GM12875 (cell line): ENCODE measurements around the gene HOXC12.

ENCODE experiments used
- H3K4me3 ChIP-seq: one replicate; pipeline ENCODE4 v1.5.1; 2011; ENCODE audit warnings: low read depth, low read length, control low read depth
- TF ChIP-seq, protein P1 (sequence below): IDR thresholded peaks from 2 replicates; pipeline ENCODE4 v1.5.1; 2011; ENCODE audit warnings: low read depth, mild to moderate bottlenecking, control low read depth, inconsistent platforms, low read length, moderate library complexity, borderline replicate concordance; ENCODE audit not compliant: insufficient read depth

HOXC12 gene

DNA sequence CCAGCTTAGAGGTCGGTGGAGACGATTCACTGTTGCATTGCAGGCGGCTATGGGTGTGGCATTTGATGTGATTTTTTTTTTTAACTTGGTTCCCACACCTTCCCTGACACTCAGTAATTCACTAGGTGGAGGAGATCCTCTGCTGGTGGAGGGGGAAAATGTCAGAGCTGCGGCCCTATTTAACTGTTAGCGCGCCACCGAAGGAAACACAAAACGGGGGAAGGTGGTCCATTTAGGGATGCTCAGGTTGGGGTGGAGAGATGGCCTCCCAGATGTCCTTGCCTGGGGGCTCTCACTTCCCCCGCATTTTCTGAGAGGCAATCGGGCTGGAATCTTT lies 4.3 kb upstream of the HOXC12 start:
- H3K4me3 ChIP-seq, result no peak overlapping the region
- TF ChIP-seq, protein P1, sequence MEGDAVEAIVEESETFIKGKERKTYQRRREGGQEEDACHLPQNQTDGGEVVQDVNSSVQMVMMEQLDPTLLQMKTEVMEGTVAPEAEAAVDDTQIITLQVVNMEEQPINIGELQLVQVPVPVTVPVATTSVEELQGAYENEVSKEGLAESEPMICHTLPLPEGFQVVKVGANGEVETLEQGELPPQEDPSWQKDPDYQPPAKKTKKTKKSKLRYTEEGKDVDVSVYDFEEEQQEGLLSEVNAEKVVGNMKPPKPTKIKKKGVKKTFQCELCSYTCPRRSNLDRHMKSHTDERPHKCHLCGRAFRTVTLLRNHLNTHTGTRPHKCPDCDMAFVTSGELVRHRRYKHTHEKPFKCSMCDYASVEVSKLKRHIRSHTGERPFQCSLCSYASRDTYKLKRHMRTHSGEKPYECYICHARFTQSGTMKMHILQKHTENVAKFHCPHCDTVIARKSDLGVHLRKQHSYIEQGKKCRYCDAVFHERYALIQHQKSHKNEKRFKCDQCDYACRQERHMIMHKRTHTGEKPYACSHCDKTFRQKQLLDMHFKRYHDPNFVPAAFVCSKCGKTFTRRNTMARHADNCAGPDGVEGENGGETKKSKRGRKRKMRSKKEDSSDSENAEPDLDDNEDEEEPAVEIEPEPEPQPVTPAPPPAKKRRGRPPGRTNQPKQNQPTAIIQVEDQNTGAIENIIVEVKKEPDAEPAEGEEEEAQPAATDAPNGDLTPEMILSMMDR, result no peak

DNA sequence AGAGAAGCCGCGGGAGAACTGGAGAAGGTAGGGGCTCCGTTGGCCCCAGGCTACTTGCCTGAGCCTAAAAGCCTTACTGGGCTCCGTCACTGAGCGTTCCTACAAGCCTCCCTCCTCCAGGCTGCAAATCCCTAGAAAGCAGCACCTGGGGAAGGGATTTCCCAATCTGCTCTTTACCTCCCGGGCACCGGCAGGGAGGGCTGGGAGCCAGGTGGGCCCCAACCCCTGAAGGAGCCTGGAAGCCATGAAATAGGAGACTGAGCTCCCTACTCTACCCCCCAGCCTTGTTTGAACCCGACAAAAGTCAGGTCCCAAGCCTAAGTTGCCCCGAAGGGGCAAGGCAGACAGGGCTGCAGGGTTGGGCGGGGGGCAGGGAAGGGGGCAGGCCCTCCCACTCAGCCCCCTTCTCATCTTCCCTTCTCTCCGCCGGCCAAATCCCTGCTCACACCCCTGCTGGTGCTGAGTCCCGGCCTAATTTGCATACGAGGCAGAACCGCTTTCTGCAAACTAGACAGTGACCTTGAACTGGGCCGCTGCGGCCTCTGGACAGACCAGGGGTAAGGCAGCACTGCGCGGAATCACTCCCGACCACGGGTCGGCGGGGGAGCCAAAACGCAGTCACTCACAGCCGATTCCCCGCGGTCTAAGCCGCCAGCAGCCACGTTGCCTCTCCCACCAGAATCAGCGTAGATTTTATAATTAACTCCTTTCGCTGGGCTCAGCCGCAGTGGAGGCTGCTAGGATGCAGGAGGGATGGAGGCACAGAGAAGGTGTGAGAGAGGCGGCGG lies 3.7 kb upstream of the HOXC12 start:
- TF ChIP-seq, protein P1, result no peak
- H3K4me3 ChIP-seq, result no peak overlapping the region

DNA sequence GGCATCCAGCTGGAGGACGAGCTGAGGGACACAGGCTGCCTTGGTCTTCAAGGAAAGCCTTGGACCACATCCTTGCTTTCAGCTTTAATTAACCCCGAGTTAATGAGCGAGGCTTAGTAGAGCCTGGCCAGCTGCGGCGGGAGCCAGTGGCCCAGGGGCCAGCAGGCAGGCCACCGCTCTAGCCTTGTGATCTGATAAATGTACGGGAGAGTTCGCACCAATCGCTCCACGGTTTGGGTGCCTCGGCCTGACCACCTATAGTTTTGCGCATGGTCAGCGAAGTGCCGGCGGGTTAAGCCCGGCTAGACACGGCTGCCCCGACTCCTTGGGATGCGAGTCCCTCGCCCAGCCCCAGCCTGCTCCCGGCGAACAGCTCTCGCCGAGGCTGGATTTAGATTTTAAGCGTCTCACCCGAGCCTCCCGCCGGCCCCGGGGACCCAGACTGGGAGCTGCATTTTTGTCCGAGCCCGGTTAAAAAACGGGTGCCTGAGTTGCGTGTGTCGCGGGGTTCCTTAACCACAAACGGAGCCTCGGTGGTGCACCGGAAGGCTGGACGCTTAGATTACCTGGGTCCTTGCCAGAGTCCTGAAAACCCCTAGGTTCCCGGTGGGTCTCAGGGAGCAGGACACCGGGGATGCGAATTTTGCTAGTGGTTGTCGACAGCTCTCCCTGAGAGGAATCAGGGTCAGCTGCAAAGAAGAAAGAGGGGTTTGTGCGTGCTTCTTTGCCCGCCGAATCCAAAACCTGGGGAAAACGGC lies 2.9 kb upstream of the HOXC12 start:
- TF ChIP-seq, protein P1, result no peak
- H3K4me3 ChIP-seq, result no peak overlapping the region

DNA sequence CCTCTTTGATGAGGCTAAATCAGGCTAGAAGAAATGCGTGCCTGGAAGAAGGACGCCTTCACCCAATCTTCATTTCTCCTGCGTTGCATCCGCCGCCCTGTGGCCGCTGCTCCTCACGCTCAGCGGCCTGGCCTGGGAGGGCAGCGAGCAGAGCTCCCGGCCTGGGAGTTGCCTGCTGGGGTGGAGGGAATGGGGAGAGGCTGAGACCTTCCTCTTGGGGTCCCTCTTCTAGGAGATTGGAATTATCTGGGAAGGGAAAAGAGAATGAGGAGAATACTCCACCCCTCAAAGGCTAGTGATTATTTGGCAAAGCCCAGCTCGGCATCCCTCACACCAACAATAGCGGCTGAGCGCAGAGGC lies 2.4 kb upstream of the HOXC12 start:
- TF ChIP-seq, protein P1, result no peak
- H3K4me3 ChIP-seq, result no peak overlapping the region

DNA sequence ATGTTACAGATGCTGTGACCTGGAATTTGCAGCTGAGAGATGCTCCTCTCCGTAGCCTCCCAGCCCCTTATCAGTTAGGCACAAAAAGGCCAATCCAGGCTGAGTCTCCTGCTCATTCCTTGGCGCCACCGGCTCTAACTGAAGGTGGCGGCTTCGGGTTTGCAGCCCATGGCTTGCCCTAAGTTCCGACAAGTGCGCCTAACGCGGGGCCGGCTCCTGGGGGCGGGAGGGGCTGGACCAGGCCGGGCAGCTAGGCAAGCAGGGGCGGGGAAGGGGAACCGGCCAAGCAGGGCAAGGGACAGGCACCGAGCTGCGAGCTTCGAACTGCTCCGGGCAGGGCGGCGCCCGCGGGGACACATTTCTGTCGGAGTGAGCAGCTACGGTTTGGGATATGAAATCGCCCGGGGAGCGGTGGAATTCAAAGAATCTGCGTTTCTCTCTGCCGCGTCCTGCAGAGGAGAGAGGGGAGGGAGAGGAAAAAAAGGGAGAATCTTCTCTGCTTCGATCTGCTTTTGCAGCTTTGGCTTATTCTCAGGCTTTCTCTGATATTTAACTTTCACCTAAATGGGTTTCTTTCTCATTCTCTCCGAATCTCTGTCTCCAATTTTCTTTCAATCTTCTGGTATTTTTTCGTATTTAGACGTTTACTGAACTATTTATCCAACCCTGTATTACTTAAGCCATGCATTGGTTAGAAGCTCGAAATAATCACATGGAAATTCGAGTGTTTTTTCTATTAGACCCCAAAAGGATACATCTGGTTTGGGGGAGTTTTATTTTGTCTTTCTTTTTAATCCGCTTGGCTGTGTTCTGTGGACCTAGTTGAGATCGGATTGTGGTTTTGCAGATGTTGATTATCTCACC lies 1.6 kb upstream of the HOXC12 start:
- no peak overlapping the region for H3K4me3 ChIP-seq
- TF ChIP-seq, protein P1, result no peak

DNA sequence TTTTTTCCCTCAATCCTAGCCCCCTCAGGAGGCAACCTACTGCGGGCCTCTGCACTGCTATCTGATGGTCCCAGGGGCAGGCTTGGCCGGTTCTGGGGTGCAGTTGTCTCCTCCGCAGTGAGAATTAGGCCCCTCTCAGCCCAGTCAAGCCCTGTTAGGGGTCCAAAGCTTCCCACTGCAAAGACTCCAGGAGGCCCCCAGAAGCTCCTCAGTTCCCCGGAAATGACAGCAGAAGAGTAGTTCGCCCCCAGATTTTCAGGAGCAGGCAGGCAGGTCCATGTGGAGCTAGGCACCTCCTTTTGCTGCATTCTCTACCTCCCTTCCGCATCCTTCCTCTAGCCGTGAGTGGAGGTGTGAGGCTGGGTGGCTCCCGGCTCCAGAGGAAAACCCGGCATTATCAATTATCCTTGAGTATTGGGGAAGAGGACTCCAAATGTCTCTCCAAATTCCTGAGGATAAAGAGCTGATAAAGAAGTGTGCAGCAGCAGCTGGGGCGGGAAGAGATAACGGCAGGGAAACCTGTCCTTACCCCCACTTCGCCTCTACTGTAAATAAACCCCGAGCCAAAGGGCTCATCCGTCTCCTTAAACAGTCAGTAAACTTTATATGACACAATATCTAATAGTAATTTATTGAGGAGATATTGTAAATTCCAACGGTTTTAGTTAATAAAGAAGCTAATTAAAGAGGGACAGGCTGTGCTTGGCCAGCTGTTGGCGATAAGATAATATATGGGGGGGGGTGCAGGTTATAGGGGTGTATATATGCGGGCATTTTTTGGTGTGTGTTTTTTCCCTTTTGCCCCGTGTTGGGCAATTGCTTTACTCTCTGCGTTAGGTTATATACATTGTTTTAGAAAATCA lies 641 bp upstream of the HOXC12 start:
- H3K4me3 ChIP-seq, result no peak overlapping the region

More for the DNA sequence above, 641 bp upstream of the HOXC12 start:
- TF ChIP-seq, protein P1, result no peak
